Frontal cortex (tissue), 4 donors: ENCODE measurements around the gene GRN. TPM values are rescaled to one million over a fixed set of nuclear protein-coding genes. Genes with fewer than 3 reads are reported as not detected.
"Not testable (repeated sequence)": the region's sequence is repeated elsewhere in the genome, so short reads cannot be mapped to it uniquely, and the experiment has no call there.

Source experiments
- DNase-seq, 2 donors: peaks; one replicate each; pipeline ENCODE4 v3.0.0; 2012; ENCODE audit warnings: low spot score in 2 of 2
- FAIRE-seq: peaks from 2 replicates; lab custom pipeline; 2012; peaks lifted over from hg19 to GRCh38; lab: Jason Lieb, UNC
- total RNA-seq: library from RNA; depleted of rRNA; stranded (reverse); fragments of >200 nt; gene quantifications from one replicate; pipeline ENCODE4 v1.2.3, GENCODE V29; 2014
- donor health status: control.
- donor health status: control.
- donor health status: control.

GRN gene
- total RNA-seq, 1 donor from 2014 or later = 44.0 TPM

DNA sequence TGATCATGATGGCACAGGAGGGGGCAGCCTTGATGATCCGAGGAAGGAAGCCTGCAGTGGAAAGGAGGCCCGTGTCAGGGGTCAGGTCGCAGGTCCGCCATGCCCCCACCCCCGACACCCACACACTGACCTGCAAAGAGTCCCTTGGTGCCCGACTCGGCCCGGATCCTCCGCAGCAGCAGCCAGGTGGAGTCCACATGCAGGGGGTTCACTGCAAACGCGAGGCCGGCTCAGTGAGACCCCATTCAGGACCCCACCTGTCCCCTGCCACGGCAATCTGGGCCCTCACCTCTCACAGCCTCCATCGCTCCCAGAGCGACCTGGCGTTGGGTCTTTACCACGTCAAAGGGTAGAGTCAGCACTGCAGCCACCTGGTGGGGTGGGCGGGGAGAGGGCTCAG is 25.0 kb upstream of the GRN start:
- DNase-seq (no peak), FAIRE-seq (no peak)

DNA sequence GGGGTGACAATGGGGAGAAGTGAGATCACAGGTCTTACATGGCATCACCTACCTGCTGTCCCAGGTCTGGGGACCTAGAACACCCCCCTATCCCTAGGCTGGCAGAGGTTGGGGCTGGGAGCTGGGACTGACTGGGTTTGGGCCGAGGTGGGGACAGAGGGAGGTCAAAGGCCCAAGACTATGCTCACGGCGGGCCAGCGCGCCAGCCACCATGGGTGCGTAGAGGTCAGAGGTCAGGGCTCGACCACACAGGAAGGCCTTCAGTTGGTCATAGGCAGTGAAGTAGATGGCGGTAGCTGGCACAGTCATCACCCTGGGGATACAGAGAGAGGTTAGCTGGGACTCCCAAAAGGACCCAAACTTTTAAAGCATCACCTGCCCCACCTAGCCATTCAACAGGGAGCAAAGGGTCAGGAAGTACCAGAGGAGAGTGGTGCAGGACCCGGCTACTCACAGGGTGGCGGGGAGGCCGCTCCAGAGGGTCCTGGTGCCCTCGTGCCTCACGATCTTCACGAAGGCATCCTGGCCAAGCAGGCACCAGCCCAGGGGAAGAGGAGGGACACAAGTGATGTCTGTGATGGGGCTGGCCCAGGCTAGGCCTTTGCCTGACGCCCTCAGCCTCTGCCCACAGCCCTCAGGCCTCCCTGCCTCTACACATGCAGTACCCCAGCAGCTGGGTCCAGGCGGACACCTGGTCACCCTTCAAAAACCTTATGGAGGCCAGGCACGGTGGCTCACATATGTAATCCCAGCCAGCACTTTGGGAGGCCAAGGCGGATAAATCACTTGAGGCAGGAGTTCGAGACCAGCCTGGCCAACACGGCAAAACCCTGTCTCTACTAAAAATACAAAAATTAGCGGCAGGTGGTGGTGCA is 23.6 kb upstream of the GRN start:
- DNase-seq = no peak
- FAIRE-seq = no peak

DNA sequence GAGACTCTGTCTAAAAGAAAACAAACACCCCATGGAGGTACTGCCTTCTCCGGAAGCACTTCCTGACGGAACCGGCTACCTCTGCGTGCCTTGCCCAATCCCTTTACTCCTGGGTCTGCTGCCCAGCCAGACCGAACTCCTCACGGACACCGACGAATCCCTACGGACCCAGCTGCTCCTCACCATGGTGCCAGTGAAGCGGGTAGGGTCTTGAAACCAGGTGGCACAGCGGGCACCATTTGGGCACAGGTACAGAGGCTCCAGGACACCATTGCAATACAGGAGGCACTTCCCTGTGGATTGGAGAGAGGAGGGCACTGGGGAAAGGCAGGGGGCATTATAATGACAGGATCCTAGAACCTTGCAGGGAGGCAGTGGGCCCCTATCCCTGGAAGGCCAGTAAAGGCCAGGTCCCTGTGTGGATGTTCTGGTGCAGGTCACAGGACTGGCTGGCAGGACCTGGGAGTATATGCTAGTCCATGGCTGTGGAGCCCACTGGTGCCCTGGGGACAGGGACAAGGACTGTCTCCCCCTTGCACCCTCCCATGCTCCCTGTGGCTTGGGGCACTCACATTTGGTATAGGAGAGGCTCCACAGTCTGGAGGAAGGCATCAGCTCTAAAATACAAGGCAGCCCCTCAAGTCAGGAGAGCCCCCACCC is 22.7 kb upstream of the GRN start:
- FAIRE-seq (no peak), DNase-seq (no peak)

DNA sequence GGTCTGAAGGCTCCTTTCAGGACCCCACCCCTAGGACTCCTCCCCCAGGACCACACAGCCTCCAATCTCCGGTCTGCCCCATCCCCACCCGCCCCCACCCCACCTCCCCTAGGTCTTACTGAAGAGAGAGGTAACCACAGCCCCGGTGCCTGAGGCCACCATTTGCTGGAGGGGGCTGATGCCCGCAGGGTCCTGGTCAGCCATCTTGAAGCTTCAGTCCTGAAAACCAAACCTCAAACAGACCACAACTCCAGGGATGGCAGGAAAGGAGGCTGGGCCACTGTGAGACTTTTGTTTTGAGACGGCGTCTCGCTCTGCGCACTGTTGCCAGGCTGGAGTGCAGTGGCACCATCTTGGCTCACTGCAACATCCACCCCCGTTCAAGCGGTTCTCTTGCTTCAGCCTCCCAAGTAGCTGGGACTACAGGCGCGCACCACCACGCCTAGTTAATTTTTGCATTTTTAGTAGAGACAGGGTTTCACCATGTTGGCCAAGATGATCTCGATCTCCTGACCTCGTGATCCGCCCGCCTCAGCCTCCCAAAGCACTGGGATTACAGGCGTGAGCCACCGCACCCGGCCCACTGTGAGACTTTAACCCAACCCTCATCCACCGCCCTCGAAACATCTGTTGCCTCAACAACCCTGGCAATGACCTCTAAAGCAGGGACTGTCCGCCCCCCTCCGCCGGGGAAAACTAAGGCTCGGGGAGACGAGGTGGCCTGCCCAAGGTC is 21.6 kb upstream of the GRN start:
- FAIRE-seq = no peak
- no peak for DNase-seq

DNA sequence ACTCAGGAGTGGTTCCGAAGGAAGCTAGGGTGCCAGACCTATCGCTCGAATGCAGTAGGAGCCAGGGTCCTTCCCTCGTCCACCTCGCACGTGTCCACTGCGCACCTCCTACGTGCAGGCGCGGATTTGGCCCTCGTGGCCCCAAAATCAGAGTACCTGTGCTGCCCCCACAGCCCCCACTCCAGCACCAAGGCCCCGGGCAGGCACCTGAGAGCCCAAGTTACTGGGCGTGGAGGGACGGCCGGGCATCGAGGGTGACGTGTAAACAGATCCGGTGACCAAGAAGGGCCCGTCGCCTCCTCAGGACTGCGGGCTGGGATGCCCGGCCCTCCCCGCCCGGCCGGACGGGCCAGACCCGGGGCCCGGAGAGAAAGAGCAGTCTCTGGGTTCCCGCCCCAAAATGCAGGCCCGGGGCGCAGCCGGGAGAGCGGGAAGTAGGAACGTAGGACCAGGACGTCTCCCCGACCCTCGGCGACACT is 21.0 kb upstream of the GRN start:
- FAIRE-seq (no peak), DNase-seq (no peak)

DNA sequence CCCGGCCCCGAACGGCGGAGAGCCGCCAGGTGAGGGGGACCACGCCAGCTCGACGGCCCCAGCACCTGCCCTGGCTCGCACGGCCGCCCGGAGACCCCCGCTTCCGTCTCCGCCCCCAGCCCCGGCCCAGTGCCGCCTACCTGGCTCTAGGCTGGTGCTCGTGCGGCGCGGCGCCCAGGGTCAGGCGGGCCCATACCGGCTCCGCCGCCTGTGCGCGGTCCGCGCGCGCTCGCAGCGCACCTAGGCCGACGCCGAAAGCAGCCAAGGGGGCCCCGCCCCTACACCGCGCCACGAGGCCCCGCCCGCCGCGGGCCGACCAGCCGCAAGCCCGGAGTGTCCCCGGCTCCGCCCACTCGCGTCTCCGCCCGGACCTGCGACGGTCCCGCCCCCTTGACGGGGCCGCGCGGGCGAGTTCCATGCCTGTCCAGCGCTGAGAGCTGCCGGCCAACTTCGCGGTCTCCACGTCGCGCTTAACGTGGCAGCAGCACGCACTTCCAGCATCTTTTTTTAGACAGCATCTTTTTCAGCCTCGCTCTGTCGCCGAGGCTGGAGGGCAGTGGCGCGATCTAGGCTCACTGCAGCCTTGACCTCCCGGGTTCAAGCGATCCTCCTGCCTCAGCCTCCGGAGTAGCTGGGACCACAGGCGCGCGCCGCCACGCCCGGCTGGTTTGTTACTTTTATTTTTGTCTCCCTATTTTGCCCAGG is 20.4 kb upstream of the GRN start, which contains the start of gene SLC25A39:
Gene SLC25A39 (minus strand): TSS at position 253 of the 705 bp plus-strand sequence. CDS start 1,261 bp downstream, outside the sequence.
- DNase-seq = peak; percentile 95 to 98
- FAIRE-seq = no peak

DNA sequence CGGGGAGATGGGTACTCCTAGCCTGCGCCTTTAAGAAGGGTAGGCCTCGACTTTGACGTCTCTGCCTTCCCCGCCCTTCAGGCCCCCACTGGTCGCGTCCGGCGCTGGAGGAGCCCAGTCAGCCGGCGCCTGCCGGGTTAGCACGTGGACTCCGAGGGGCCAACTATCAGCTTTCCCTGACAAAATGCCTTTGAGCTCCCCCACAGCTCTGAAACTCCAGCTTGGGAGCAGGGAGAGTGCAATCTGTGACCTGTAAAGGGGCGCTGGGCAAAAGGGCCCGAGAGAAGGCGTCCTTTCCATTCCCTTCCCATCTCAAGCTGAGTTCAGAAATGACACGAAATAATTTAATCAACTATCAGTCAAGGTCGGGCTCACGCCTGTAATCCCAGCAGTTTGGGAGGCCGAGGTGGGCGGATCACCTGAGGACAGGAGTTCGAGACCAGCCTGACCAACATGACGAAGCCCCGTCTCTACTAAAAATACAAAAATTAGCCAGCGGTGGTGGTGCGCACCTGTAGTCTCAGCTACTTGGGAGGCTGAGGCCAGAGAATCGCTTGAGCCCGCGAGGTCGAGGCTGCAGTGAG is 18.1 kb upstream of the GRN start:
- no peak for FAIRE-seq
- DNase-seq = peak; percentile 94 to 98

DNA sequence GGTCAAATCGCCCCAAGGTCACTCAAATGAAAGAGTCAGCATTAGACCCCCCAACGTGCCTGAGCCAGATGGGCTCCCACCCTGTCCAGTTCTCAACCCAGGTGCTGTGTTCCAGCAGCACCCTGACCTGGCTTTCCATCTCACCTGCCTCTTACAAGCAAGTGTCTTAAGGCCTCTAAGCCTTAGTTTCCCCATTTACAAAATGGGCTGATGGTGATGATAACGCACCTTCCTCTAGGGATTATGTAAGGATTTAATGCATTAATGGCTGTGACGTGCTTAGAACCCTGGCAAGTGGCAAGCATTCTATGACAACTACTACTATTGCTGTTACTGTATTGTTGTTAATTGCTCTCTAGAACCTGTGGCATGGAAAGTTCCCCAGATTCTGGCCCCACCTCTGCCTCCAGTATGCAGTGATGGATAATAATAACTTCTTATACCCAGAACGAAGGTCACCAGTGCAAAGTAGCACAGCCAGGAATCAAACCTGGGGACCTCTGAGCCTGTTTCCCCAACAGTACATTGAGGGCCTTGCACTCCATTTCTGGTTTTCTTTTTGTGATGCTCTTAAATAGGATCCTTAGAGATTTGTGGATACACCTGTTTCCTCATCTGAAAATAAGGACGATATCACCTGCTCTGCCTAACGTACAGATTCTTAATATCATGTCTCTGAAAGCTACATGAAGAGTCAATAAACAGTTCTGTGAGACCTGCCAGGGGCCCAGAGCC is 17.2 kb upstream of the GRN start:
- DNase-seq (no peak), FAIRE-seq (no peak)

DNA sequence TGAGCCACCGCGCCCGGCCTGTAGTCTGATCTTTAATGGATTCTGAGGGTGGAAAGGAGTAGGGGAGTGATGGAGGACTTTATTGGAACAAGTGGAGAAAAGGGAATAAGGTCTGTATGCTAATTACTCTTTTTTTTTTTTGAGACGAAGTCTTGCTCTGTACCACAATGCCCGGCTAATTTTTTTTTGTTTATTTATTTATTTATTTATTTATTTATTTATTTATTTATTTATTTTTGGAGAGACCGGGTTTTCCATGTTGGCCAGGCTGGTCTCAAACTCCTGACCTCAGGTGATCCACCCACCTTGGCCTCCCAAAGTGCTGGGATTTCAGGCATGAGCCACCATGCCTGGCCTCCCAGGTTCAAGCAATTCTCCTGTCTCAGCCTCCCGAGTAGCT is 15.6 kb upstream of the GRN start:
- FAIRE-seq, DNase-seq: not testable (repeated sequence)

DNA sequence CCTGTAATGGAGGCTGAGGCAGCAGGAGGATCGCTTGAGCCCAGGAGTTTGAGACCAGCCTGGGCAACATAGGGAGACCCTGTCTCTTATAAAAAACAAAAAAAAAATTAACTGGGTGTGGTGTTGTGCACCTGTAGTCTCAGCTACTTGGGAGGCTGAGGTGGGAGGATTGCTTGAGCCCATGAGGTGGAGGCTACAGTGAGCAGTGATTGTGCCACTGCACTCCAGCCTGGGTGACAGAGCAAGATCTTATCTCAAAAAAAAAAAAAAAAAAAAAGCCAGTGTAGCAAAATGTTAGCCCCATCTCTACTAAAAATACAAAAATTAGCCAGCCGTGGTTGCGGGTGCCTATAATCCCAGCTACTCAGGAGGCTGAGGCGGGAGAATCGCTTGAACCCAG is 14.8 kb upstream of the GRN start:
- not testable (repeated sequence) for FAIRE-seq, DNase-seq

DNA sequence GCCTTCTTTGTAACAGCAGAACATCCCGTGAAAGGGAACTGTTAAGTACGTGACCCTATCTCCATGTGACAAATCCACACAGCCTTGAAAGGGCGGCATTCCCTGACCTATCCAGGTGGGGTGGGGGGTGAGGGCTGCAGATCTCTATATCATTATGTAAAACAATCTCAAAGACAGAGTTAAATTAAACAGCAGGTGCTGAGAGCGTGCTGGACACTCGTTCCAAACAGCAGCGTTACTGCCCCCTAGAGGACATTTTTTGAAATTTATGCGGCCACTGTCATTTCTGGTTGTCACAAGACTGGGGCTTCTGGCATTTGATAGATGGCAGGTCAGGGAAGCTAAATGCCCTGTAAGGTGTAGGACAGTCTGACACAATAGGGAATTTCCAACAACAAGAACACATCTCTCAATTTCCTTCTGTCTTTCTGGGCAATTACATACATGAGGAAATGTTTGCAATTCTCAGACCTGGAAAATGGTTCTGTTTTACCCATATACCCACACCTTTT is 13.8 kb upstream of the GRN start:
- DNase-seq = peak in 1 of 2 donors; percentile 37
- FAIRE-seq = no peak

DNA sequence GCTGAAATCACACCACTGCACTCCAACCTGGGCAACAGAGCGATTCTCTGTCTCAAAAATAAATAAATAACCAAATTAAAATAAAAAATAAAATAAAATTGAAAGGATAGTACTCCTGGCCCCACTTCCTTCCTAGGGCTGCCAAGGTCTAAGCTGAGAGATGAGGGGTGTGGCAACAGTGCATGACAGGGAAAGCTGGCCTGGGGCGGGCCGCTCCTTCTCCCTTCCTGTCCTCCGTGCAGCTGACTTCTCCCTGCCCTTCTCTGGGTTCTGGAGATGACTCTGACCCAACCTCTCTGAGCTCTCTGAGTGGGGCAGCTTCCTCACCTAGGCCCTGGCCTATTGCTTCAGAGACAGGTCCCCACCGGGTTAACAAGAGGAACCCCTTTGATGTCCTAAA is 11.7 kb upstream of the GRN start:
- FAIRE-seq (no peak), DNase-seq (no peak)

DNA sequence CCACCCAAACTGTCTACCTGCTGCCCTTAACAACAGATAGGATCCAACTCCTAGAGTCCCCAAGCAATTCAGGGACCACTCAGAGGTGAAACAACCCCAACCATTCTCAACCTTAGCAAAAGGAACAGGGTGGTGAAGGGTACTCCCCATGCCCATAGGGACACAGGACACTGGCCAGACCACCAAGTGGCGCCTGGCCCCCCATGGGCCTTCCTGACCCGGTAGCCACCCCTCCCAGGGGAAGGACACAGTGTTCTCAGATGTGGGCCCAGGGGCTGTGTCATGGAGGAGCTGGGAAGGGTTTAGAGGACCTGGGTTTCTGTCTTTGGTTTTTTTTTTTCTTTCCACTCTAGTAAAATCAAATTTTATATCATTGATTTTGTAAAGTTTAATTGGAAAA is 10.8 kb upstream of the GRN start:
- FAIRE-seq (no peak), DNase-seq (no peak)

DNA sequence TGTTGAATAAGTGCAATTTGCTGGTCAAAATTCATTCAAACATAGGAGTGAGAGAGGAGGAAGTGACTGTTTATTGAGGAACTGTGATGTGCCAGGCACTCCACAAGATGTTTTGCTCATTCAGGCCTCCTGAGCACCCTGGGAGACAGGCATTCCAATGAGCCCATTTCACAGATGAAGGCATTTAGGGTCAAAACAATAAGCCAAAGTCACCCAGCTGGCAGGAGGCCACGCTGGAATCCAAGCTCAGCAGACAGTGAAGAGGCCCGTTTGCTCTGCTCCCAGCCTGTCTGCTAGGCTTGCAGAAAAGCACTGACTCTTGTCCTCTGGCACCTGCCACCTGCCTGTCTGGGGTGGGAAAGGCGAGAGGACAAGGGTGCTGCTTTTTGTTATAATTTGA is 10.4 kb upstream of the GRN start:
- DNase-seq (no peak), FAIRE-seq (no peak)

DNA sequence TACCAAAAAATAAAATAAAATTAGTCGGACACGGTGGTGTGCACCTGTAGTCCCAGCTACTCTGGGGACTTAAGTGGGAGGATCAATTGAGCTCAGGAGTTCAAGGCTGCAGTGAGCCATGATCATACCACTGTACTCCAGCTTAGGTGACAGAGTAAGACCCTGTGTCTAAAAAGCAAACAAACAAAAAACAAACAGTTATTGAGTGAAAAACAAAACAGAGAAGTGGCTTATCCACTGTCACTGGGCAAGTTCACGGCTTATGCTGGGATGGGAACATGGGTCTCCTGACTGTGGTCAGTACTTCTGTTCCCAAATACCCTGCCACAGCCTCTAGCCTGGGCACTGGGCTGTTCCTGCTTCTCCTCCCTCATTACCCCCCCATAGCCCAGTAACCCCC is 9.5 kb upstream of the GRN start:
- FAIRE-seq (no peak), DNase-seq (no peak)

DNA sequence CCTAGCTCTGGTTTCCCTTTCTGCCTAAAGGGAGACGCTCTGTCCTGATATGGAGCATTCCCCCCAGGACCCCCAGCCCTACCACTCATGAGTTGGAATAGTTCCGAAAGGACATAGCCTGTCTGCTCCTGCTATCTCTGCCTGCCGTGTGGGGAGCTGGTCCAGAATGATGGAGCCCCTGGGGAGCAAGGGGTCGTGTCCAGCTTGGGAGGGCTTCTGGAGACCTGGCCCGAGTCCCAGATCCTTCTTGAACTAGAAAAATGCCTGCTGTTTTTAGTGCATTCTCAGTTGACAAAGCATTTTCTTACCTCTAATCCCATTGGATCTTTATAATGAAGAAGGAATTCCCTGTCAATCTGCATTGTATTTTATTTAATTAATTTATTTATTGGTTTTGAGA is 9.1 kb upstream of the GRN start:
- no peak for DNase-seq
- FAIRE-seq = no peak

DNA sequence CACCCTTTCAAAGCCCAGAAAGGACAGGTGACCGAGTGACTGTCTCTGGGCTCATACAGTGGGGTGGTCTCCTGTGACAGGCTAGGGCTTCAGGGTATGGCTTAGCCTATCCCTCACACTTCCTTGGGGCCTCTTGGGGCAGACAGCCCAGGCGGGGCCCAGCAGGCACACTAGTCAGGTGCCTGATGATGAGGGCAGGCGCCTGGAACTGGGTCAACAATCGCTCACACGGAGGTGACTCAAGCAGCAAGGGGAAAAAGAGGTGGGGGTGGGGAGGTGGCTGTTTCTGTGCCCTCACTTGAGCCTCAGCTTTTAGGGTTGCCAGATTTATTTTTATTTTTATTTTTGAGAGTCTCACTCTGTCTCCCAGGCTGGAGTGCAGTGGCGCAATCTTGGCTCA is 6.4 kb upstream of the GRN start:
- FAIRE-seq (no peak), DNase-seq (no peak)

DNA sequence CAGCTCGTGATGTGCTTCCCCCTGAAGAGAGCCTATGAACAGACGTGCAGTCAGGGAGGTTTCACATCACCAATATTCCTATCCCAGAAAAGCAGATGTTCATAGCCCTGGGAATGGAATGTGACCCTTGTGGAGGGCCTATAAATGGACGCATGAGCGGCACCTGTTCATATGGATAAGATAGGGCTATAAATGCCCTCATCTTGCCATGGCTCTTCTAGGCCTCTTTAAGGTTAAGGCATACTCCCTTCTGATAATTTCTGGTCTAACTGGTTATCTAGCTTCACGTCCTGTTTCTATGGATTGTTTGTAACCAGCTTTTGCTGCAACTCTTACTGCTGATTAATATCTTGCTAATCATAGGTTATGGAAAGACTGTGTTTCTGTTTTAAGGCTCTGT is 4.5 kb upstream of the GRN start:
- DNase-seq, FAIRE-seq: not testable (repeated sequence)
